NCI-H524 treated with DMSO at 0.1 percent for 48 hours (cell line): Measurements from ENCODE around the gene SIRT3.
"Not testable (repeated sequence)": the region's sequence is repeated elsewhere in the genome, so short reads cannot be mapped to it uniquely, and the experiment has no call there.

Experiments
- DNase-seq: peaks from one replicate; lab custom pipeline; 2025; lab: John Stamatoyannopoulos, UW

The SIRT3 gene

GRCh38 chr11:203056-203944 is 32.8 kb downstream of the SIRT3 start:
- DNase-seq: no peak

DNA sequence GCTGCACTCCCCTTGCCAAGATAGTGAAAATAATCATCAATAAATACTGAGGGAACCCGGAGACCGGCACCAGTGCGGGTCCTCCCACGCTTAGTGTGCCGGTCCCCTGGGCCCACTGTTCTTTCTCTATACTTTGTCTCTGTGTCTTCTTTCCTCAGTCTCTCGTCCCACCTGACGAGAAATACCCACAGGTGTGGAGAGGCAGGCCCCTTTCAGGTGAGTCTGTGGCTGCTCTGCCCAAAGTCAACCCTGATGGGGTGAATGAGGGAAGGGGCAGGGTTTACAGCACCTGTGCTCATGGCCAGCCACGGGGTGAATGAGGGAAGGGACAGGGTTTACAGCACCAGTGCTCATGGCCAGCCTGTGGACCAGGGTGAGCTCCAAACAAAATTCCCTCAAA is 33.7 kb downstream of the SIRT3 start:
- no peak for DNase-seq

- DNase-seq: no peak
Measured at GRCh38 chr11:201966-202365, 34.2 kb downstream of the SIRT3 start.

- no peak for DNase-seq
Measured at GRCh38 chr11:200224-201003, 35.7 kb downstream of the SIRT3 start.

DNA sequence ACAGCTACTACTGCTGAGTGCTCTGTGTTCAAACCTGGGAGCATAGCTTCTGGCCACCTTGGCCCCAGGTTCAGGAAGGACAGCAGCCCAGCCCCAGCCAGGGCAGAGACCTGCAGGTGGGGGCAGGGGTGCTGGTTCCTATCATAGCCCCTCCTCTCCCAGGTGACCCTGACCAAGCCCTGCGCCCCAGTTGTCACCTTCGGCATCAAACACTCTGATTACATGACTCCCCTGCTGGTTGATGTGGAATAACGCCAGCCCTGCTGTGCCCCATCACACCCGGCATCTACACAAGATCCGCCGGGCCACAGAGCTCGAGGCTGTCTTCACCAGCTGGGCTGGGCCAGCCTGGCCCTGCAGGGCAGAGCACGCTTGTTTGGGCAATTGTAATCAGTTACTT is 36.4 kb downstream of the SIRT3 start:
- no peak for DNase-seq

DNA sequence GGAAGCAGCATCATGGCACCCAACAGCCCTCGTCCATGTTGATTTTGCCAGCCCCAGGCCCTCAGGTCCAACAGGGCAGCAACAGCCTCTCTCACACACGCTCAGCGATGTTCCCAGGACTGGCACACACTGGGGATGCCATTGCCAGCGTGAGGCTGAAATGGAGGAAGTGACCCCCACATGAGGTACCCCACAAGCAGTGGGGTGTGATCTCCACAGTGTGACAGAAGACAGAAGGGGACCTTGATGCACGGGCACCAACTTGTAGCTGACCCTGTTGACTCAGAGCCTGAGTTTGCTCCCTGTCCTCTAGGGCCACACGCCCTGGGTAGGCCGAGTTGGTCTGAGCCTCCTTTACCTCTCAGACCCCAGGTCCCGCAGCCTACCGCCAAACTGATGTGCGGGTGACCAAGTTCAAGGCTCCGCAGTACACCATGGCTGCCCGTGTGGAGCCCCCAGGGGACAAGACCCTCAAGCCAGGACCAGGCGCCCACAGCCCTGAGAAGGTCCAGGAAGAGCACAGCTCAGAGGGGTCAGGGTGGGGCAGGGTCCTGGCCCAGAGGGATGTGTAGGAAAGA is 37.0 kb downstream of the SIRT3 start:
- no peak for DNase-seq

DNA sequence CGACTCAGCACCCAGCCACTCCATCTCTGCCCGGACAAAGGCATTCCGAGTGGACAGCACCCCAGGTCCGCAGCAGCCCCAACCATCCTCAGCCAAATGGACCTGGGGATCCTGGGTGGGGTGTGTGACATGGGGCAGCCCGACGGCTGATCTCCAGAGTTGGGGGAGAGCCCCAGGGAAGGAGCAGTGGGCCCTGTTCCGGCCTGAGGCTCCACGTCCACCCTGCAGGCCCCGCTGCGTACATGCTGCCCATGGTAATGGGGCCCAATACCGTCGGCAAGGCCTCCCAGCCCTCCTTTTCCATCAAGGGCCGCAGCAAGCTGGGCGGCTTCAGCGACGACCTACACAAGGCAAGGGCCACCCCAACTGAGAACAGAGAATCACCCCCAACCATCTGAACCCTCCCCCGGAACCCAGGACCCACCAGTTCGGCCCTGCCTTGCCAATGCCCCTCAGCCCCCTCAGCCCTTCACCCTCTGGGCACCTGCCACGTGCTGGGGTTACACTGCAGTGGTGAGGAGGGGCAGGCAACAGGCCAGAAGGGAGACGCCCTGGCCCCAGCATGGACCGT is 37.8 kb downstream of the SIRT3 start:
- no peak for DNase-seq

- DNase-seq: no peak
Measured at GRCh38 chr11:197741-198235, 38.4 kb downstream of the SIRT3 start.

GRCh38 chr11:196786-197731 is 39.1 kb downstream of the SIRT3 start:
- DNase-seq: no peak

DNA sequence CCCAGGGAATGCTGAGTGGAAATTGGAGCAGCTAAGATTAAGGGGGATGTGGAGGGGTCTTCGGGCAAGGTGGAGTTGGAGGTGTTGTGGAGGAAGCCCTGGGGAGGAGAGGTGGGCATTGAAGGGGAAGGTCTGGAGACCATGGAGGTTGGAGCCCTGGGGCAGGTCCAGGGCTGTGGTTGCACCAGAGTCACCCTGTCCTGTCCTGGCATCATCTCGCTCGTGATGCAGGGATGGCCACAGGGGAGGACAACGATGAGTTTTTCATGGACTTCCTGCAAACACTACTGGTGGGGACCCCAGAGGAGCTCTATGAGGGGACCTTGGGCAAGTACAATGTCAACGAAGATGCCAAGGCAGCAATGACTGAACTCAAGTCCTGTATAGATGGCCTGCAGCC is 42.7 kb downstream of the SIRT3 start:
- not testable (repeated sequence) for DNase-seq

GRCh38 chr11:192674-193128 is 43.4 kb downstream of the SIRT3 start, which contains the start of gene SCGB1C1:
SCGB1C1 (plus strand) TSS chr11:193078; CDS start chr11:193100, 22 bp downstream.
- not testable (repeated sequence) for DNase-seq

DNA sequence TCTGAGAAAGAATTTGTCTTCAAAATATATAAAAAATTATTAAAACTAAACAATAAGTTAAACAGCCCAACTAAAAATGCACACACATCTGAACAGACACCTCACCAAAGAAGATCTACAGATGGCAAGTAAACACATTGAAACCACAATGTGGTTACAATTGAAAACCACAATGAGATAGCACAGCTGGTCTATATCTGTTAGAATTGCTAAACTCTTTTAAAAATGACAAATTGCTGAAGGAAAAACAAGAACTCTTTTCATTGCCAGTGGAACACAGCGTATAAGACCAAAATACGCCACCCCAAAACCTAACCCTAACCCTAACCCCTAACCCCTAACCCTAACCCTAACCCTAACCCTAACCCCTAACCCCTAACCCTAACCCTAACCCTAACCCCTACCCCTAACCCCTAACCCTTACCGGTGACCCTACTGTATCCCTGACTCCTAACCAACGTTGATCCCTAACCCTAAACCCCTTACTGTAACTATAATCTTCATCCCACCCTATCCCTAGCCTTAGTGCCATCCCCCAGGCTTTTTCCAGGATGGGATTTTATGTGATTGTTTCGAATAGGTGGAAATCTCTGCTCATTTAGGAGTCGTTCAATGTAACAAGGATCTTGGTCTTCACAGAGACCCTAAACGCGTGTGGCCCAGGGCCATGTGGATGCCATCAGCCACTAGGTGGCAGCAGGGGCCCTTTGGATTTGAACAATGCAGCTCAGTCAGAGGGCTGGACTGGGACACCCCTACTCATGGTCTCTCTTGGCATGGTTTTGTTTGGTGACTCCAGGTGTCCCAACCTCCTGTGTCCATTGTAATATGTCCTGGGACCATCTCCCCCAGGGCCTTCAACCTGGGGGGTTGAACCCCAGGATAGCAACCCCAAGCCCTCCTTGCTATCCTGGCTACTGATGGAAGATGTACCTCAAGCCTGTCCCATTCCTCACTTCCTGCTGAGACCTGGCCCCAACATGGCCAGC is 44.4 kb downstream of the SIRT3 start:
- not testable (repeated sequence) for DNase-seq

- not testable (repeated sequence) for DNase-seq
Measured at GRCh38 chr11:190546-190945, 45.6 kb downstream of the SIRT3 start.

DNA sequence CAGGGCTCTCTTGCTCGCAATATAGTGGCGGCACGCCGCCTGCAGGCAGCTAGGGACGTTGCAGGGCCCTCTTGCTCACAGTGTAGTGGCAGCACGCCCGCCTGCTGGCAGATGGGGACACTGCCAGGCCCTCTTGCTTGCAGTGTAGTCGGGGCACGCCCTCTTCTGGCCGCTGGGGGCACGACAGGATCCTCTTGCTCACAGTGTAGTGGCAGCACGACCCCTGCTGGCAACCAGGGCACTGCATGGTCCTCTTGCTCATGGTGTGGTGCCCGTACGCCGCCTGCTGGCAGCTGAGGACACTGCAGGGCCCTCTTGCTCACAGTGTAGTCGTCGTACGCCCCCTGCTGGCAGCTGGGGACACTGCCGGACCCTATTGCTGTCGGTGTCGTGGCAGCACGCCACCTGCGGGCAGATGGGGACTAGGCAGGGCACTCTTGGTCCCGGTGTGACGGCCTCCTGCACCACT is 46.3 kb downstream of the SIRT3 start:
- not testable (repeated sequence) for DNase-seq

DNA sequence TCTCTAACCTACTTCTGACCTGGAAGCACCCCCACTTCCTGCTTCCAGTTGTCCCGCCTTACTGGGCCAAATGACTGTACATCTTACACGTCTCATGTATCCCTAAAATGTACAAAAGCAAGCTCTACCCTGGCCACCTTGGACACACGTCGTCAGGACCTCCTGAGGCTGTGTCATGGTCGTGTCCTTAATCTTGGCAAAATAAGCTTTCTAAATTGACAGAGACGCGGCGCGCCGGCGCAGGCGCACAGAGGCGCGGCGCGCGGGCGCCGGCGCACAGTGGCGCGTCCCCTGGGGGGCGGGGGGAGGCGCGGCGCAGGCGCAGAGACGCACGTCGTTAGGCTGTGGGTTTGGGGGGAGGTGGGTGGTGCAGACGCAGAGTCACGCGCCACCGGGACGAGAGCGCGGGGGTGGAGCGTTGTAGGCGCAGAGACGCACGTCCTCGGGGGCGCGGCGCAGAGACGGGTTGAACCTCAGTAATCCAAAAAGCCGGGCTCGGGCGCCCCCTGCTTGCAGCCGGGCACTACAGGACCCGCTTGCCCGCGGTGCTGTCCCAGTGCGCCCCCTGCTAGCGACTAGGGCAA is 46.9 kb downstream of the SIRT3 start:
- DNase-seq: not testable (repeated sequence)

DNA sequence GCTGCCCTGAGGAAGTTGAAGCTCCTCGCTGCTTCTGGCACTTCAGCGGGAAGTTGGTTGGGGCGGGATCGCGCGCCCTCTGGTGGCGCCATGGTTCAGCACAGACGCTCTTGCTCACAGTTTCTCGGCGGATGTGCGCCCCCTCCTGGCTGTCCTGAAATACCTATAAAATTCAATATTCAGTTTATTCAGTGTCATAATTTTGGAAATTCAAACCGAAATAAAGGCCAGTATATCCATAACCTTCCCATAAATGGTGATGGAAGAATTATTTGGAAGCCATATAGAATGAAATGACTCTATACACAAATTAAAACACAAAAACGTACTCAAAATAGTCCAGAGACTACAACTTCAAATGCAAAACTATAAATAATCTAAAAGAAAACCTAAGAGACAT is 55.9 kb downstream of the SIRT3 start:
- not testable (repeated sequence) for DNase-seq
